ENCODE data around the gene ANKS1B.

The ANKS1B gene

GRCh38 chr12:99435095-99435791 lies 549.5 kb downstream of the ANKS1B start:
- DNase-seq = no peak

DNA sequence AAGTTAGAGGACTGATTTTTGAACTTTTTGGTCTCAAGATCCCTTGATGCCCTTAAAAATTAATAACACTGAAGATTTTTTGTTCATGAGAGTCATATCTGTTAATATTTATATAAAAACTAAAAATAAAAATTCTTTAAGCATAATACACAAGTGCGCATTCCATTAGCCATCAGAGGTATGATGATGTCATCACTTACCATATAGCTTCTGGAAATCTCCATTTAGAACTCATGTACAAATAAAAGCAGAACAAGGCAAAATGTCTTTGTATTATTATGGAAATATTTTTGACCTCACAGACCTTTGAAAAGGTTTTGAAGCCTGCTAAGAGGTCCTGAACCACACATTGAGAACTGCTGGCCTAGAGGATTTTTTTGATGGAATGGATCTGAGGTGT lies 551.6 kb downstream of the ANKS1B start:
- DNase-seq = no peak

DNA sequence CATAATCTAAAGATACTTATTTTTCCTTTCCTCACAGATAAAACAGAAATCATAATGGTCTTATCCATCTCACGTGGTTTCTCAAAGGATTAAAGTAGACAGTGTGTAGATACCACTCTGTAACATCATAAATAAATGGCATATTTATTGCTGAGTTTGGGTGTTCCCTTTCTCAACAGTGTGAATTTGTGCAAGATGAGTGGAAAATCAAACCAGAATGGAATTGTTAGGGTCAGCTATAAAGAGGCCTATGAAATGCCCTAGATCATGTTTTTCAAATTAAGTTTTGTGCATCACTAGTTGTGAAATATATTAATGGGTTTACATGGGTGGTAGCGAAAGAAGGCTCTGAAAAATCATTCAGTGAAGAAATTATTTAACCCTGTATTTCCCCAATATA lies 553.5 kb downstream of the ANKS1B start:
- DNase-seq = no peak

DNA sequence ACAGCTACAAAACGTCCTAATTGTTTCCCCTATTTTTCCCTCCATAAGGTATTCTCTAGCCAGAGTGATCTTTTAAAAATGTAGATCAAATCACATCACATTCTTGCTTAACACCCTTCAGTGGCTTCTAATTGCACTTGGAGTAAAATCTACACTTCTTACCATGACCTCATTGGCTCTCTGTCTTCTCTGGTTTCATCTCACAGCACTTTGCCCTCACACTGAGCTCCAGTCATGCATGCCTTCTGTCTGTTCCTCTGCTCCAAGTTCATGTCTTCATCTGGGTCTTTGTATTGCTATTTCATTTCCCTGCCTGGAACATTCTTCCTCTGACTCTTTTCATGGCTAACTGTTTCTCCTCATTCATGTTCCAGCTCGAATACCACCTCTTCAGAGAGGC lies 557.6 kb downstream of the ANKS1B start:
- no peak for DNase-seq

GRCh38 chr12:99418379-99418778 lies 566.4 kb downstream of the ANKS1B start:
- no peak for DNase-seq

GRCh38 chr12:99413751-99414150 lies 571.0 kb downstream of the ANKS1B start:
- no peak for DNase-seq

DNA sequence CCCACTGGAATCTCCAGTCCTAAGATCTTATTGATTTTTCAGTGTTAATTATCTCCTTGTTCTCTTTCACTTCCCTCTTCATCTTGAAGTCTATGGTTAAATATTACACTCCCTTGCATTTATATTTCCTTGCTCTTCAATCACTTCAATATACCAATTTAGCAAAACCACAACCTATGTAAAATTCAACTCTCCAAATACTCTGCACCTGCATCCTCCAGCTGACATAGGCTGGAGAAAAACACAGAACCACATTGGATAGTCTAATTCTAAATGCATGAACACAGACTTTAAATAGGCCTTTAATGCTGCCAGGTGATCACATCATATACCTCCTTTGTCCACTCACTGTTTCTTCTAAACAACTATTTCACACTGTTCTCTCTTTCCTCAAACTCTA lies 591.0 kb downstream of the ANKS1B start:
- DNase-seq = no peak

DNA sequence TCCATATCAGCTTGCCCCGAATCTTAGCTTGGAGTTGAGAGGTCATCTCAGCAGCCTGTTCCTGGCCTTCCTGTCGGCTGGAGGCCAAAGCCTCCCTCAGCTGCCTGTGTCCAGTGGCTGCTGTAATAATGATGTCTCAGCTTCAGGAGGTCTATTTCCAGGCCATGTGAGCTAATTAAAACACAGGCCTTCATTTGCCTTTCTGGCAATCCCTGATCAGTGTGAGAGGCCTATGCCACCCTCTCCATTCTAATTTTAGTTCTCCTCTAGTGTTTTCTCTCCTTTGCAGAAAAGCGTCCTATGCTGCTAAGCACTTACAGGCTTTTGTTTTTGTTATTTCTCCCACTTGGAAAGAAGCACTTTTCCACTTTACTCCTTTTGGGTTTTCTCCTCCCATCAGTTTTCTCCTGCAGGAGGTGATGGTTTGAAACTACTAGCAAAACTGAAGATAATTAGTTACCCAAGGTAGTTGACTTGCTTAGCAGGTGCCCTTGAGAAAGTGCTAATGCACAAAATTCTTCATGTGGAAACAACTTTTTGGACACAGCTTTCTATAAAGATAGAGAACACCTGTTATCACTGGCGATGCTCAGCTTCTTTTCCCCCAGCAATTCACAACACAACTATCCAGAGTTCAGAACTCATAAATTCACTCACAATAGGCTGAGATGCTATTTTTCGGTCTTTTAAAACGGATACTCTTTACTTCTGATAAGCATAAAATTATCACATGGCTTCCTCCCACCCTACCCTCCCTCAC lies 592.5 kb downstream of the ANKS1B start:
- DNase-seq = no peak

DNA sequence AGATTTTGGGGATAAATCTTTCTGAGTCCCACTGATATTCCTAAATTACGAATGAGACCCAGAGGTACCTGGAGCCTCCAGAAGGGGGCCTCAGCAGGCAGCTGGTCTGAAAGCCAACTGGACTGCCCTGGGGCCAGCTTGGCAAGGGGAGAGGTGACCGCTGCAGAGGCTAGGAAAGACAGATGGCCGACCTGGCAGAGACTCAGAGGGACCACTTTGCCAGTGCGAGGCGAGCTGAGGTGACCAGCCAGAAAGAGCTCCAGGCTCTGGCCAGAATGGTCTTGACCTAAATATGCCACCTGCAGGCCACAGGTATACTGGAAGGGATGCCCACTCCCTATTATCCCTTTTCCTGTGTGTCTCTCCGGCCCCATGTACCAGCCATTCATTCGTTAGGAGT lies 594.0 kb downstream of the ANKS1B start:
- no peak for DNase-seq

DNA sequence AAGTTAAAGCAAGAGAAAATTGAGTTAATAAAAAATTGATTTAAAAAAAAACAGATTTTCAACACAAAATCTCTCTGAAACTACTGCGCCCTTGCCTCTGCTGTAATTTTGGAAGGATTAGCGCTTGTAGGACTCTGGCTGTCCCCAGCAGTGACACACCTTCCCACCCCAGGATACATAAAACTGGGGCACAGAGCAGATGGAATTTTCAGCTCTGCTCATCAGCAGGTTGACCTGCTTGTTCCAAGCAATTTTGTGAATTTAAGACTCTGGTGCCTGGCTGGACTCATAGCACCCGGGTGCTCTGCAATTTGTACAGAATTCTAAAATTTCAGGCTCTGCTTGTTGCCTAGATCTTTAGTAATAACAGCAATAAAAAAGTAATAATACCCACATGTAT lies 595.0 kb downstream of the ANKS1B start:
- DNase-seq = no peak

DNA sequence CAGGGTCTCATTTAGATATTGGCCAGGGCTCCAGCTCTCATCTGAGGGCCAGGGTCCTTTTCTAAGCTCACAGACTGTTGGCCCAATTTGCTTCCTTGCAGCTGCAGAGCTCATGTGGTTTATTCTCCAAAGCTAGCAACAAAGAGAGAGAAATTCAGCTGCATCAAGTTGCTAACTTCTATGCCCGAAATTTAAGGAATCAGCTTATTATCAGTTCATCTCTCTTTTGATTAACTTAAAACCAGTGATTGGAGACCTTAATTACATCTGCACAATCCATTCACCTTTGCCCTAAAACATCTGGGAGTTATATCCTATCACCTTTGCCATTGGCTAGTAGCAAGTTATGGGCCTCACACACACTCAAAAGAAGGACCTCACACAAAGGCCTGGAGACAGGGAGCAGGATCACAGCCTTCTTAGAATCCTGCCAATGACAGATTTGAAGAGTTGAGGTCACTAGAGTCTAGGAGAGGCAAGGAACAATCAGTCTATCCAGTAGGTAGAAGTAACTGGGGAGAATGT lies 596.0 kb downstream of the ANKS1B start:
- DNase-seq = no peak

DNA sequence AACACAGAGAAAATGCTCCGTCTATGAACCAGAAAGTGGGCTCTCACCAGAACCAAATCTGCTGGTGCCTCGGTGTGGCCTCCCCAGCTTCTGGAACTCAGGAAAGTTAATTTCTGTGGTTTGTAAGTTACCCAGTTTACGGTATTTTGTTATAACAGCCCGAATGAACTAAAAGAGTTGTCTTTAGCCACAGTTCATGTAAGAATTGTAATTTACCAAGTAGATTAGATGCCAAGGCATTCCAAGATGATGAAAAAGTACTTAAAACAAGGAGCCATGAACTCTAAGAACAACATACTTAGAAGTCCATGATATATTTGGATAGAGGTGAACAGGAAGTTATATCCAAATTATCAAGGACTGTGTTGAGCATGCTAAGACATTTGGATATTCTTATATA lies 597.1 kb downstream of the ANKS1B start:
- DNase-seq = no peak

DNA sequence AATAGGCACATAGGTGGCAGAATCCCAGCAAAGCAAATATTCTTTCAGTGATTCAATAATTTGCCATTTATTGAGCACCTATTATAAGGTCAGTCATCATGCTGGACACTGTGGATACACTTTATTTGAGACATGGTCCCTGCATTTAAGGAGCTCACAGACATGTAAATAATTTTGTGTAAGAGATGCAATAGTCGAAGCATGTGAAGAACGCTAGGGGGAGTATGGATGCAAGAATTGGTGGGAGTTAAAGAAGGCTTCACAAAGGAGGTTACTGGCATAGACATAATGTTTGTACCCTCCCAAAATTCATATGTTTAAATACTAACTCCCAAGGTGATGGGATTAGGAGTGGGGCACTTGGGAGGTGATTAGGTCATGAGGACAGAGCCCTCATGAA lies 597.8 kb downstream of the ANKS1B start:
- no peak for DNase-seq

DNA sequence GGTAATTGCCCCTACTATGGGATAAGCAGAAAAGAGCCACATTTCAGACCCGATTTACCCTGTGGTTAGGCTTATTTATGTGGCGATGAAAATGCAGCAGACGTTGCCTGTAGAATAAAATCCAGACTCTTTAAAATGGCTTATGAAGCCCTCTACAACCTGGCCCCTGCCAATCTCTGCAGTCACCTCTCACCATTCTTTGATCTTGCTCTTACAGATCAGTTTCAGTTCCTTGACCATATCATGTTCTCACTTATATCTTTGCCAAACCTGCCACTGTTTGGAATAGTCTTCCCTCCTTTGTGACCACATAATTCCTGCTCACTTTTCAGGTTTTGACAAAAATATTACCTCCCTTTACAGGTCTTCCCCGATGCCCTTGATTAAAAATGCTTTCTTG lies 601.5 kb downstream of the ANKS1B start:
- DNase-seq = no peak

- no peak for DNase-seq
These were observed 602.7 kb downstream of the ANKS1B start for GRCh38 chr12:99381992-99382391.

DNA sequence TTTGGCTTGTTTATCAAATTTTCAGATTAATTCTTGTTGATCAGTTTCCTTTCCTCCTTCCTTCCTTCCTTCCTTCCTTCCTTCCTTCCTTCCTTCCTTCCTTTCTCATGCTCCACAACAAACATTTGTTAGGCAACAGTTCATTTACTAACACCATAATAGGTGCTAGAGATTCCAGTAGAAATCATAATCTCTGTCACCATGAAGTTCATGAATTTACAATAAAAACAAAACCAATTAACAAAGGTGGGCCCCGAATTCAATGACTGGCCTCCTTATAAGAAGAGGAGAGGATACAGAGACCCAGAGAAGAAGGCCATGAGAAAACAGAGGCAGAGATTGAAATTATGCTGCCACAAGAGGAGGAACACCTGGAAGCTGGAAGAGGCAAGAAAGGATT lies 604.0 kb downstream of the ANKS1B start:
- no peak for DNase-seq

DNA sequence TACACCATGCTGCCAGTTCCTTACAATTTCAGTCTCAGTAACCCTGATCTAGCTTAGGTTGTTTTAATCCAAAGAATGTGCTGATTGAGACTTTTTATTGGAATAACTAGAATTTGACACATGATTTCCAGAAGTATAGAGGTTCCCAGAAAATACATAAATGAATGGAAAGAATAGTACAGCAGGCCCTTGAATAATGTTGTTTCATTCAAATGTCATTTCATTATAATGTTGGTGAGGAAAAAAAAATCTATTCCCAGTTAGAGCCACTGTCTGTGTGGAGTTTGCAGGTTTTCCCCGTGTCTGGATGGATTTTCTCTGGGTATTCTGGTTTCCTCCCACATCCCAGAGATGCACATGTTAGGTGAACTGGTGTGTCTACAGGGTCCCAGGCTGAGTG lies 610.7 kb downstream of the ANKS1B start:
- DNase-seq = no peak

DNA sequence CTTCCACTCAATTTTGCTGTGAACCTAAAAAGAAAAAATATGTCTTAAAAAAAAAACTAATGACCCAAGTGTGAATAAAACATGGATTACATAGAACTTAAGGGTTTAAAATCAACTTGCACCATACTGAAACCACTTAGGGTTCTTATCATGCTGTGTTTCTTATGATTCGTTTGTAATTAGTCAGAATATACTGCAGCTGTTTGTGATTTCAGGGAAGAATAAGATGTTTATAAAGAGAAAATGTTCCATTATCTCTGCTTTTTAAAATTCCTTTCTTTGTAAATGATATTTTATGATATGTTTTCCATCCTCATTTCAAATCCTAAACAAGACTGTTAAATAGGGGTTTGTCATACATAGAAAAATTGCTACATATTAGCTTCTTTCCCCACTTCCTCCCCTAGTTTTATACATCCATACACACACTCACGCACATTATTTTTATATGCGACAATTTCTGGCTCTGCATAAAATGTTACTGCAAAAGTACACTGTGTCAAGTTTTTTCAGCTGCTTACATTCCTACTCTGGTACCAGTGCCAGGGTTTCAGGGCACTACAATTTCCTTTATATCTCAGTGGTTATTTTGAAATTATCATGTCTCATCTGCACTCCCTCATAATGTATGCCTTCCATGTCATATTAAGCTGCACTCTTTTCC lies 612.3 kb downstream of the ANKS1B start:
- DNase-seq = no peak

DNA sequence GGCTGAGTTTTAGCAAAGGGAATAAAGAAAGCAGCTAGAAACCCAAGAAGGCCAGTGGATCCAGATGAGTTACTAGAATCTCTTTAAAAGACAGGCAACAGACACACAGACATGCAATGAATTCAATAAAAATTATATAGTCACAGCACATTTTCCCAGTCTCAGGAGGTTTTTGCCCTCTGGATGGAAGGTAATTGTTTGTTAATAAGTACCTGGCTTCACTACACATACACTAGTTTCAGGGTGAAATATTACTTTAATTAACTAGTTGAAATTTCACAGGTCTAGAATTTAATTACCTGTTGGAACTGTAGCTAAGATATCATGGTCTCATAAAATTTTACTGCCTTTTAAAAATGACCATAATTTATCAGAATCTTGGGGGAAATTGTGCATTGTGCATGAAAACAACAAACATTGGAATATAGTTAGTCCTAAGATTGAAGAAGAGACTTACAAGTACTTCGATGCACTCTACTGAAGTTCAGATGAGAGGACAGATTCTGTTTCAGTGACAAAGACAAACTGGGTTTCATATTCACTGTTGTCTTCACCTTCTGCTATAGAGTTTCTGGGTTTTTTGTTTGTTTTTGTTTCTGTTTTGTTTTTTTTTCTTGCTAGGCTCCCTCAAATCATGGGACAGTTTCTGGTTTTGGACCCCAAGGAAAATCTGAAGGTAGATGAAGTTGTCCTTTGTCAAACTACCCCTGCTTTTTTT lies 614.2 kb downstream of the ANKS1B start:
- DNase-seq = no peak

- no peak for DNase-seq
These were observed 617.6 kb downstream of the ANKS1B start for GRCh38 chr12:99367181-99367580.

DNA sequence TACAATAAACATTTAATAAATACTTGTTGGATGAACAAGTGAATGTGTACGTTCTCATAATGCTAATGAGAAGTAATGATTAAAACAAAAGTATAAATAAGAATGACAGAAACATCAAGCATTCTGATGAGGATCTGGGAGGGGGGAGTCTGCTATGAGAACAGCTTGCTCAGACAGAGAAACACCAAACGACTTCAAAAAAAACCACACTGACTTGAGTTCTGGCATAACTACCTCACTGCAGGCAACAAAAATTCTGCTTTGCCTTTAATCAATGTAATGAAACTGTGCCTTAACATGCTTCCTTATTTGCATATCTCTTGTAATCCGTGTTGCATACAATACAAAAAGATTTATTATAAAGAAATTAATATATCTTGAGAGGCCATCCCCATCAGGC lies 632.5 kb downstream of the ANKS1B start:
- DNase-seq = no peak

- no peak for DNase-seq
These were observed 640.8 kb downstream of the ANKS1B start for GRCh38 chr12:99343960-99344359.

DNA sequence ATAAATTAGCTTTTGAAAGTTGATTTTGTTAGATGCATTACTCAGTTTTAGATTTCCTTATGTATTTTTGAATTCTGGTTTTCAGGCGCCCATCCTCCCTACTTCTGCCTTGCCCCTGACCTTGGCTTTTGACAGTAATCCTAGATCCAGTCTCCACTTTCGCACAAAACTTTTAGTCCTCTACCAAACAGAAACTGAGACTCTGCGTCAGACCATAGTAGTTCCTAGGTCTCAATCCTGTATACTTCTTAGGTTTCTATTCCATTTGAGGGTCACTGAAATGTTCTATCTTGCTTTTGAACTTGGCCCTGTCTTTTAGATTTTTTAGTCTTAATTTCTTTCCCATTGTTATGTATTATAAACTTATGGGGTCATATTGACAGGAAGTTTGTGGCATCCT lies 645.1 kb downstream of the ANKS1B start:
- no peak for DNase-seq

All from suppressor macrophage treated with lipopolysaccharide for 1 hour (primary cell).